Measurements from ENCODE around the gene SEPTIN1. TPM values are rescaled to one million over a fixed set of nuclear protein-coding genes. Genes with fewer than 3 reads are reported as not detected.

Gene SEPTIN1
- total and polyA plus RNA-seq, 2 of the 13 experiments (the other 11 are each of a cell fraction or from before 2014, with no cell fraction given): 0.18 to 0.67 TPM

GRCh38 chr16:30429678-30430427 lies 47.5 kb upstream of the SEPTIN1 start, which contains the start of gene DCTPP1 (continued):
- TF ChIP-seq ZNF121 (CRISPR knock-in tag; IDR thresholded peaks at IDR 0.05): no peak; the same call in 1 of the 2 replicates
- TF ChIP-seq POLR2G (IDR thresholded peaks at IDR 0.05; ENCODE audit: low read depth, low read length): no peak; the same call in none of the 2 replicates
- no peak for TF ChIP-seq ZNF431 (CRISPR knock-in tag; IDR thresholded peaks at IDR 0.05; ENCODE audit: borderline replicate concordance, low read depth)
- no peak for TF ChIP-seq RAD51 (IDR thresholded peaks at IDR 0.05; ENCODE audit: borderline replicate concordance)
- TF ChIP-seq ZNF44 (CRISPR knock-in tag; IDR thresholded peaks at IDR 0.05): no peak; the same call in 1 of the 2 replicates
- TF ChIP-seq, protein P1, sequence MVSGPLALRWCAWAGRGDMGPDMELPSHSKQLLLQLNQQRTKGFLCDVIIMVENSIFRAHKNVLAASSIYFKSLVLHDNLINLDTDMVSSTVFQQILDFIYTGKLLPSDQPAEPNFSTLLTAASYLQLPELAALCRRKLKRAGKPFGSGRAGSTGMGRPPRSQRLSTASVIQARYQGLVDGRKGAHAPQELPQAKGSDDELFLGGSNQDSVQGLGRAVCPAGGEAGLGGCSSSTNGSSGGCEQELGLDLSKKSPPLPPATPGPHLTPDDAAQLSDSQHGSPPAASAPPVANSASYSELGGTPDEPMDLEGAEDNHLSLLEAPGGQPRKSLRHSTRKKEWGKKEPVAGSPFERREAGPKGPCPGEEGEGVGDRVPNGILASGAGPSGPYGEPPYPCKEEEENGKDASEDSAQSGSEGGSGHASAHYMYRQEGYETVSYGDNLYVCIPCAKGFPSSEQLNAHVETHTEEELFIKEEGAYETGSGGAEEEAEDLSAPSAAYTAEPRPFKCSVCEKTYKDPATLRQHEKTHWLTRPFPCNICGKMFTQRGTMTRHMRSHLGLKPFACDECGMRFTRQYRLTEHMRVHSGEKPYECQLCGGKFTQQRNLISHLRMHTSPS (CRISPR knock-in tag; IDR thresholded peaks at IDR 0.05; ENCODE audit: low read depth): no peak; the same call in none of the 2 replicates
- peak; percentile 73 for TF ChIP-seq POGZ (CRISPR knock-in tag; IDR thresholded peaks at IDR 0.05)
- TF ChIP-seq ZBTB14 (CRISPR knock-in tag; IDR thresholded peaks at IDR 0.05): 0 out of 2 replicates have a peak, but pooled peaks have one; percentile 7
- TF ChIP-seq UBTF (CRISPR knock-in tag; IDR thresholded peaks at IDR 0.05): peak; percentile 79
- no peak for TF ChIP-seq U2AF1 (optimal IDR thresholded peaks at IDR 0.05; ENCODE audit: low read depth, low read length)
- no peak for TF ChIP-seq GATA4 (IDR thresholded peaks at IDR 0.05; ENCODE audit: borderline replicate concordance, low read depth)
- TF ChIP-seq ZBTB20 (CRISPR knock-in tag; IDR thresholded peaks at IDR 0.05; ENCODE audit: borderline replicate concordance, low read depth): peak; percentile 68; the same call in 1 of the 2 replicates
- peak; percentile 98; the same call in 1 of the 2 replicates for TF ChIP-seq ZNF350 (CRISPR knock-in tag; IDR thresholded peaks at IDR 0.05; ENCODE audit: borderline replicate concordance, low read depth)
- no peak for TF ChIP-seq GTF2F1 (IDR thresholded peaks at IDR 0.05; ENCODE audit: low read length)
- no peak for TF ChIP-seq MEIS1 (CRISPR knock-in tag; IDR thresholded peaks at IDR 0.05; ENCODE audit: borderline replicate concordance)
- peak; percentile 71; the same call in 1 of the 2 replicates for TF ChIP-seq ZBTB37 (CRISPR knock-in tag; IDR thresholded peaks at IDR 0.05)
- TF ChIP-seq ZSCAN25 (CRISPR knock-in tag; IDR thresholded peaks at IDR 0.05): 0 out of 2 replicates have a peak, but pooled peaks have one; percentile 14
- TF ChIP-seq, protein P2, sequence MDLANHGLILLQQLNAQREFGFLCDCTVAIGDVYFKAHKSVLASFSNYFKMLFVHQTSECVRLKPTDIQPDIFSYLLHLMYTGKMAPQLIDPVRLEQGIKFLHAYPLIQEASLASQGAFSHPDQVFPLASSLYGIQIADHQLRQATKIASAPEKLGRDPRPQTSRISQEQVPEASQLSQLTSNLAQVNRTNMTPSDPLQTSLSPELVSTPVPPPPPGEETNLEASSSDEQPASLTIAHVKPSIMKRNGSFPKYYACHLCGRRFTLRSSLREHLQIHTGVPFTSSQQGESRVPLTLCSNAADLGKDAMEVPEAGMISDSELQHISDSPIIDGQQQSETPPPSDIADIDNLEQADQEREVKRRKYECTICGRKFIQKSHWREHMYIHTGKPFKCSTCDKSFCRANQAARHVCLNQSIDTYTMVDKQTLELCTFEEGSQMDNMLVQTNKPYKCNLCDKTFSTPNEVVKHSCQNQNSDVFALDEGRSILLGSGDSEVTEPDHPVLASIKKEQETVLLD (CRISPR knock-in tag; IDR thresholded peaks at IDR 0.05; ENCODE audit: low read depth): peak; percentile 81
- no peak; the same call in 1 of the 2 replicates for TF ChIP-seq KDM5B (CRISPR knock-in tag; IDR thresholded peaks at IDR 0.05; ENCODE audit: borderline replicate concordance)
- peak; percentile 98 for TF ChIP-seq SNAPC2 (CRISPR knock-in tag; IDR thresholded peaks at IDR 0.05)
